Left kidney (tissue), 1 donor: ENCODE data around the gene NBDY. TPM values are rescaled to one million over a fixed set of nuclear protein-coding genes. Genes with fewer than 3 reads are reported as not detected.

Source experiments
- polyA plus RNA-seq: library from polyadenylated mRNA; unstranded; fragments of 120-200 nt; gene quantifications from one replicate; pipeline ENCODE4 v1.2.1, GENCODE V29; 2013; ENCODE audit not compliant: insufficient read length

The NBDY gene
- polyA plus RNA-seq, 1 donor, result 99.7 TPM

Other genes with a start within 250 kb of the NBDY start
- 43.4 TPM for gene UBQLN2, start 165.6 kb upstream of the NBDY start, polyA plus RNA-seq